H1 (cell line): ENCODE data around the gene STOML2. TPM values are rescaled to one million over a fixed set of nuclear protein-coding genes. Genes with fewer than 3 reads are reported as not detected.

ENCODE experiments used
- CHD7 ChIP-seq: fragments of 300-600 bp; sonication (generic); IDR thresholded peaks from 2 replicates; pipeline ENCODE4 v1.7.1; 2012; ENCODE audit warnings: low read length, moderate library complexity, mild to moderate bottlenecking, inconsistent platforms; ENCODE audit not compliant: insufficient replicate concordance
- CTBP2 ChIP-seq: IDR thresholded peaks from 2 replicates; pipeline ENCODE4 v1.7.0; 2011; ENCODE audit warnings: borderline replicate concordance, mild to moderate bottlenecking, moderate library complexity, mixed read lengths, low read length; ENCODE audit not compliant: insufficient read depth, insufficient read length
- GTF2F1 ChIP-seq: IDR thresholded peaks from 2 replicates; pipeline ENCODE4 v1.6.1; 2012; ENCODE audit warnings: low read depth, low read length, improper control_type of control experiment, borderline replicate concordance
- HDAC2 ChIP-seq, 2 experiments: fragments of 300-600 bp in 1 of 2; sonication (generic) in 1 of 2; IDR thresholded peaks; 2 replicates each; pipeline ENCODE4 v1.6.1; 2011 to 2012; ENCODE audit warnings: low read depth in 2 of 2, low read length in 2 of 2, mild to moderate bottlenecking in 2 of 2, moderate library complexity in 2 of 2, borderline replicate concordance in 1 of 2, inconsistent platforms in 1 of 2
- HDAC6 ChIP-seq: IDR thresholded peaks from one replicate; pipeline ENCODE4 v1.7.1; 2012; ENCODE audit warnings: low read depth, mild to moderate bottlenecking, inconsistent platforms, low read length, moderate library complexity
- POU5F1 ChIP-seq: IDR thresholded peaks from 2 replicates; pipeline ENCODE4 v1.6.1; 2011; ENCODE audit warnings: low read depth, mild to moderate bottlenecking, low read length, moderate library complexity
- SIN3A ChIP-seq, 2 experiments: IDR thresholded peaks in 1 of 2; conservative IDR thresholded peaks in 1 of 2; 2 replicates each; pipeline ENCODE4 v1.6.1; 2011 to 2012; ENCODE audit warnings: low read length in 2 of 2, improper control_type of control experiment in 1 of 2, low read depth in 1 of 2, mild to moderate bottlenecking in 1 of 2
- polyA plus RNA-seq, 7 experiments: library from polyadenylated mRNA; depleted of rRNA in 3 of 7; stranded (reverse) in 5 of 7; unstranded in 2 of 7; fragments of >200 nt in 5 of 7; fragments of 200-250 nt in 2 of 7; gene quantifications; 1 replicate in 5 of 7; 2 replicates in 1 of 7; 4 replicates in 1 of 7; pipeline versions ENCODE4 v1.2.1 to v1.2.3, GENCODE V29; 2011 to 2013; ENCODE audit warnings: missing spikeins in 2 of 7, mixed read lengths in 2 of 7
- total RNA-seq: library from RNA; stranded (reverse); fragmentation: NEBNext Ultra II Directional; extraction: Animal tissue kit (Norgen Biotek cat#: 25700); gene quantifications from 2 replicates; pipeline ENCODE4 v1.2.1, GENCODE V29; 2021

Gene STOML2
- total and polyA plus RNA-seq, 2 of the 8 experiments (the other 6 are each of a cell fraction or from before 2014, with no cell fraction given): 203 to 256 TPM

- TF ChIP-seq CHD7 (no peak), SIN3A (conservative IDR thresholded peaks at IDR 0.05 in 1 of 2, IDR thresholded peaks at IDR 0.05 in 1 of 2; ENCODE audit: low read depth in 1 of 2, low read length in 2 of 2) (peak in 1 of 2 experiments; percentile 78; a peak in 1 of 4 replicates), HDAC2 (IDR thresholded peaks at IDR 0.05; ENCODE audit: borderline replicate concordance in 1 of 2, low read depth in 2 of 2, low read length in 2 of 2) (no peak), HDAC6 (no peak), GTF2F1 (no peak), POU5F1 (no peak), CTBP2 (no peak)
These were observed 8.3 kb upstream of the STOML2 start (continued) for GRCh38 chr9:35111001-35111933.
